ENCODE data around the gene CD200.

DNA sequence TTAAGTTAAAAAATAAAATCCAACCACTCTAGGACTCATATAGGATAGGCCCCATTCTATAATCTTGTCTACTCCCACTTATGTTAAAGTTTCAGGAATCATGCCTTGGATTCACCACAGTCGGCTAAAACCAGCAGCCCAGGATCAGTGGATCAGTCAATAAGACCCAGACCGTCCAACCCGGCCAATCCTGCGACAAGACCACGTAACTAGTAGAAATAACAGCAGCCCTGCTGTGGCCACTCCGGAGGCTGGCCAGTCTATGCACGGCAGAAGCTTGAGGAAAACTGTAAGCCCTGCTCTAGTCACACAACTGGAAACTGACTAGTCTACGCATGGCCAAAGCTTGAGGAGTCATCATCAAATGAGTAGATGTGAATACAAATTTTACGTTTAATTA, 26.1 kb upstream of the CD200 start:
- TF ChIP-seq GATA3 (IDR thresholded peaks at IDR 0.05; ENCODE audit: low read depth, low read length), result no peak
- no peak for TF ChIP-seq GATA2 (IDR thresholded peaks at IDR 0.05; ENCODE audit: low read depth, low read length)
